ENCODE data around the gene ZNF862. TPM values are rescaled to one million over a fixed set of nuclear protein-coding genes. Genes with fewer than 3 reads are reported as not detected.

The ZNF862 gene
- total RNA-seq, 1 experiment from 2014 or later = 5.7 TPM

DNA sequence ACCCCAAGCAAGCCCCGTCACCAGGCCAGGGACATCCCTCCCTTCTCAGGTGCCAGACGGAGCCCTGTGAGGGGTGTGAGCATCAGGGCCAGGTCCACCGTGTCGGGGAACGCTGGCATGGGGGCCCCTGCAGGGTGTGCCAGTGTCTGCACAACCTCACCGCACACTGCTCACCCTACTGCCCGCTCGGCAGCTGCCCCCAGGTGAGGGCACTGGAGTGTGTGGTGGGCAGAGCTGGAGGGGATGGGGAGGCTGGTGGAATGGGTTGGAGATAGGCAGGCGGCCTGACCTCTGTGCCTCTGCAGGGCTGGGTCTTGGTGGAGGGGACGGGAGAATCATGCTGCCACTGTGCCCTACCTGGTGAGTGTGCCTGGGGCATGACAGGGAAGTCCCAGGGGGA is 44.9 kb upstream of the ZNF862 start:
- CTCF ChIA-PET = no interaction called here
- no TSS peak for BruUV-seq (replicated peaks)

DNA sequence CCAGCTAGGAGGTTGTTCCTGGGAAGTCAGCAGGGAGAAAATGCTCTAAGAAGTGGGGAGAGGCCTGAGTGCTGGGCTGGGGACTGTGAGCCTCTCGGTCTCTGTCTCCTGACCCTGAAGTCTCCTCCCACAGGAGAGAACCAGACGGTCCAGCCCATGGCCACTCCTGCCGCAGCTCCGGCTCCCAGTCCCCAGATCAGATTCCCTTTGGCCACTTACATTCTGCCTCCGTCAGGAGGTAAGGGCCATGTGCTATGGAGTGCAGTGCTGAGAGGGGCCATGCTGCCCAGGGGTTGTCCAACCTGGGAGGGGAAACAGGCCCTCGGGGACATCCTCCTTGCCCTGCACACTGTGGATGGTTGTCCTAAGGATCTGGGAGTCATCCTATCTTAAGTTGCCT is 43.5 kb upstream of the ZNF862 start:
- no peaks in the 10 kb centered on the region for H3K9me3 ChIP-seq (ENCODE audit: low read depth, low read length, poor library complexity, severe bottlenecking)
- DNase-seq (ENCODE audit: low spot score) = no peak
- no TSS peak for BruUV-seq (replicated peaks)
- ChIA-PET CTCF (no interaction called here), POLR2A (ENCODE audit: low non-redundant PET) (no interaction called here)
- no peaks in the 10 kb centered on the region for H3K27me3 ChIP-seq (replicated peaks; ENCODE audit: insufficient read depth, low read depth, low read length, poor library complexity)
- TF ChIP-seq, protein P1, sequence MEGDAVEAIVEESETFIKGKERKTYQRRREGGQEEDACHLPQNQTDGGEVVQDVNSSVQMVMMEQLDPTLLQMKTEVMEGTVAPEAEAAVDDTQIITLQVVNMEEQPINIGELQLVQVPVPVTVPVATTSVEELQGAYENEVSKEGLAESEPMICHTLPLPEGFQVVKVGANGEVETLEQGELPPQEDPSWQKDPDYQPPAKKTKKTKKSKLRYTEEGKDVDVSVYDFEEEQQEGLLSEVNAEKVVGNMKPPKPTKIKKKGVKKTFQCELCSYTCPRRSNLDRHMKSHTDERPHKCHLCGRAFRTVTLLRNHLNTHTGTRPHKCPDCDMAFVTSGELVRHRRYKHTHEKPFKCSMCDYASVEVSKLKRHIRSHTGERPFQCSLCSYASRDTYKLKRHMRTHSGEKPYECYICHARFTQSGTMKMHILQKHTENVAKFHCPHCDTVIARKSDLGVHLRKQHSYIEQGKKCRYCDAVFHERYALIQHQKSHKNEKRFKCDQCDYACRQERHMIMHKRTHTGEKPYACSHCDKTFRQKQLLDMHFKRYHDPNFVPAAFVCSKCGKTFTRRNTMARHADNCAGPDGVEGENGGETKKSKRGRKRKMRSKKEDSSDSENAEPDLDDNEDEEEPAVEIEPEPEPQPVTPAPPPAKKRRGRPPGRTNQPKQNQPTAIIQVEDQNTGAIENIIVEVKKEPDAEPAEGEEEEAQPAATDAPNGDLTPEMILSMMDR (conservative IDR thresholded peaks at IDR 0.05; ENCODE audit: low read depth, low read length) = no peak
- TF ChIP-seq EZH2 (IDR thresholded peaks at IDR 0.05; ENCODE audit: borderline replicate concordance, low read depth, low read length, poor library complexity, severe bottlenecking) = no peak
- intact Hi-C loops (cut with micrococcal nuclease; ENCODE audit: unreplicated experiment) = no loop called here
- H3K4me3 ChIP-seq (ENCODE audit: low read depth, low read length, poor library complexity, severe bottlenecking) = no peak overlapping the region
- no peaks in the 10 kb centered on the region for H3K36me3 ChIP-seq (ENCODE audit: insufficient read depth, low read length, poor library complexity, severe bottlenecking)
- H3K4me1 ChIP-seq (ENCODE audit: insufficient read depth, low read length, poor library complexity, severe bottlenecking) = no peaks in the 10 kb centered on the region
- H3K27ac ChIP-seq (ENCODE audit: low read depth, low read length, poor library complexity, severe bottlenecking) = no peak overlapping the region

More for the DNA sequence above, 44.9 kb upstream of the ZNF862 start:
- H3K9me3 ChIP-seq (ENCODE audit: low read depth, low read length, poor library complexity, severe bottlenecking) = no peaks in the 10 kb centered on the region
- no peak for DNase-seq (ENCODE audit: low spot score)
- no peaks in the 10 kb centered on the region for H3K27me3 ChIP-seq (replicated peaks; ENCODE audit: insufficient read depth, low read depth, low read length, poor library complexity)
- TF ChIP-seq, protein P1 (conservative IDR thresholded peaks at IDR 0.05; ENCODE audit: low read depth, low read length) = no peak
- H3K4me3 ChIP-seq (ENCODE audit: low read depth, low read length, poor library complexity, severe bottlenecking) = no peak overlapping the region
- H3K4me1 ChIP-seq (ENCODE audit: insufficient read depth, low read length, poor library complexity, severe bottlenecking) = no peaks in the 10 kb centered on the region
- POLR2A ChIA-PET (ENCODE audit: low non-redundant PET) = no interaction called here
- no peak overlapping the region for H3K27ac ChIP-seq (ENCODE audit: low read depth, low read length, poor library complexity, severe bottlenecking)
- H3K36me3 ChIP-seq (ENCODE audit: insufficient read depth, low read length, poor library complexity, severe bottlenecking) = no peaks in the 10 kb centered on the region
- intact Hi-C loops (cut with micrococcal nuclease; ENCODE audit: unreplicated experiment) = no loop called here

DNA sequence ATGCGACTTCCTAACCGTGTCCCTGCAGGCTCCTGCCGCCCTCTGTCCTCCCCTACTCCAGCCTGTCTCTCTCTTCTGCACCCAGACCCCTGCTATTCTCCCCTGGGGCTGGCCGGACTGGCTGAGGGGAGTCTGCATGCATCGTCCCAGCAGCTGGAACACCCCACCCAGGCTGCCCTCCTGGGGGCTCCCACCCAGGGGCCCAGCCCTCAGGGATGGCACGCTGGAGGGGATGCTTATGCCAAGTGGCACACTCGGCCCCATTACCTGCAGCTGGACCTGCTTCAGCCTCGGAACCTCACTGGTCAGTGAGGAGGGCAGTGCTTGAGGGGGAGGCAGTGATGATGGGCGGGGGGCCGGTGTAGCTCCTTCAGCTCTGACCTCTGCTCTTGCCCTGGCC is 43.0 kb upstream of the ZNF862 start:
- no TSS peak for BruUV-seq (replicated peaks)
- H3K4me1 ChIP-seq (ENCODE audit: insufficient read depth, low read length, poor library complexity, severe bottlenecking) = no peaks in the 10 kb centered on the region
- intact Hi-C loops (cut with micrococcal nuclease; ENCODE audit: unreplicated experiment) = no loop called here
- H3K9me3 ChIP-seq (ENCODE audit: low read depth, low read length, poor library complexity, severe bottlenecking) = no peaks in the 10 kb centered on the region
- no peaks in the 10 kb centered on the region for H3K36me3 ChIP-seq (ENCODE audit: insufficient read depth, low read length, poor library complexity, severe bottlenecking)
- no peak overlapping the region for H3K4me3 ChIP-seq (ENCODE audit: low read depth, low read length, poor library complexity, severe bottlenecking)
- no peaks in the 10 kb centered on the region for H3K27me3 ChIP-seq (replicated peaks; ENCODE audit: insufficient read depth, low read depth, low read length, poor library complexity)
- H3K27ac ChIP-seq (ENCODE audit: low read depth, low read length, poor library complexity, severe bottlenecking) = no peak overlapping the region
- CTCF ChIA-PET = no interaction called here
- no peak for DNase-seq (ENCODE audit: low spot score)
- TF ChIP-seq EZH2 (IDR thresholded peaks at IDR 0.05; ENCODE audit: borderline replicate concordance, low read depth, low read length, poor library complexity, severe bottlenecking) = no peak
- TF ChIP-seq, protein P1 (conservative IDR thresholded peaks at IDR 0.05; ENCODE audit: low read depth, low read length) = no peak
- POLR2A ChIA-PET (ENCODE audit: low non-redundant PET) = no interaction called here
